Epithelial cell of alveolus of lung (primary cell): Measurements from ENCODE around the gene ZBED5. TPM values are rescaled to one million over a fixed set of nuclear protein-coding genes. Genes with fewer than 3 reads are reported as not detected.

Experiments
- total RNA-seq: library from RNA; depleted of rRNA; stranded (reverse); fragments of >200 nt; gene quantifications from 2 replicates; pipeline ENCODE4 v1.2.1, GENCODE V29; 2015

Gene ZBED5
- 16.7 and 59.9 TPM in 2 replicates for total RNA-seq

DNA sequence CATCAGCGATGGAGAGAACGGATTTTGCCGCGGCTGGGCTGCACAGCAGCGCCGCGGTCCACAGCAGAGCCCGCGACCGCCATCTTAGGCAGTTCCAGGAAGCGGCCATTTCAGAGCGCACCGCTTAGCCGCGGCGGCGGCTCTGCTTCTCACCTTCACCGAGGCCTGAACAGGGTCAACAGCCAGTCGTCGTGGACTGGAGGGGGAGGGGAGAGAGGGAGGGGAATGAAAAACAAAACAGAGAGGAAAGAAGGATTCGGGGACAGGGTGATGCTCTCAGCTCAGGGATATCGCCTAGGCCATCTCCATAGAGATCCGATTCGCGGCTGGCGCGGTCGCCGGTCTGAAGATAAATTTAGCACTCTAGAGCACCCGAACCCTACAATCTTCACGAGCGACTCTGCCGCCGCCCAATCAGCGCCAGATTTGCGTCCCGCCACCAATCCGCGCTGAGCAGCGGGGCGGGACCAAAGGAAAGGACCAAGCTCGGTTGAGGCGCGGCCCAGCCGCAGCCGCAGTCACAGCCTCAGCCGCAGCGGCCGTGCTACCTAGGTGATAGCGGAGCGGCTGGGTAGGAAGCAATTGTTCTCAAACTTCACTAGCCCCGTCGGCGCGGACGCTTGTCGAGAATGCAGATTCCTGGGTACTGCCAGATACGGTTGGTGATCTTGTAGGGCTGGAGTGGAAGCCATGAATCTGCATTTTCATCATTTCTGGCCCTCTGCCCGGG, at the start of gene ZBED5:
TSS of gene ZBED5 (minus strand) at position 345 of the 730 bp plus-strand sequence. CDS start 3,108 bp downstream, outside the sequence.

DNA sequence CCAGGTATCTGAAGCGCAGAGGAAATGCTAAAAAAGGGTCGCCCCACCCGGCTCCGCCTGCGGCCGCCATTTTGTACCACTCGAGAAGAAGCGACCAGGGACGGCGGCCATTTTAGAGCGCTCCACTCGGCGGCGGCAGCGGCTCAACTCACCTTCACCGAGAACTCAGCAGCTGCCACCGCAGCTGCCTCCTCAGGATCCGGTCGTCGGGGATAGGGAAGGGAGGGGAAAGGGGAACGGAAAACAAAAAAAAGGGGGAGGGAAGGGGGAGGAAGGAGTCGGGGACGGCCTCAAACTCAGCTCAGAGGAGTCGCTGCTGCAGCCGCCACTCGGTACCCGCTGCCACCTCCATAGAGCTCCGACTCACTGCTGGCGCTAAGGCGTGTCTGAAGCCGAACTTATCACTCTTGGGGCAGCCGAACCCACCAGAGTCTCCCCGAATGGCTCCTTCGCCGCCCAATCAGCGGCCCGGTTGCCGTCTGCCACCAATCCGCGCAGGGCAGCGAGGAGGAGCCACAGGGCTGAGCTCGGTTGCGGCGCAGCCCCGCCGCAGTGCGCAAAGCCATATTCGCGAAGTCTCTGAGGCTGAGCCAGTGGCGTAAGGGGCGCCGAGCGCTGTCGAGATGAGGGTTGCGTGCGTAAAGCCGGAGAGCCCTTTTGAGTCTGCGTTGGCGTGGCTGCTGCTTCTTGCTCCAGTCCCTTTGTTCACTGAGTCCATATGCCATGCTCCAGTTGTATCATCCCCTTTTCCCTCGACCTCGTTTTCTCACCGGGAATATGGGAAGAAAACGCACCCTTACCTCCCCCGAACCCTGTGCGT, 49.1 kb downstream of the ZBED5 start, which contains the start of gene EIF4G2:
TSS of gene EIF4G2 (minus strand) at position 374 of the 820 bp plus-strand sequence.

Other genes with a start within 250 kb of the ZBED5 start
- gene IRAG1, start 164.3 kb downstream of the ZBED5 start, total RNA-seq, result 0.64 and 4.1 TPM in 2 replicates
- gene CTR9, start 106.8 kb downstream of the ZBED5 start, total RNA-seq, result 16.8 and 19.5 TPM in 2 replicates
- gene EIF4G2, start 49.1 kb downstream of the ZBED5 start, total RNA-seq, result 482 and 501 TPM in 2 replicates